DND-41 (cell line): ENCODE measurements around the gene LRRC15.

Experiments used
- EZH2 ChIP-seq: IDR thresholded peaks from 3 replicates; pipeline ENCODE4 v1.6.1; 2012; ENCODE audit warnings: borderline replicate concordance, low read depth, mild to moderate bottlenecking, moderate library complexity, low read length, inconsistent platforms; ENCODE audit not compliant: severe bottlenecking
- TF ChIP-seq, protein P1 (sequence below): IDR thresholded peaks from 2 replicates; pipeline ENCODE4 v1.5.1; 2012; ENCODE audit warnings: borderline replicate concordance, low read length, moderate library complexity, mild to moderate bottlenecking; ENCODE audit not compliant: poor library complexity, severe bottlenecking; ENCODE audit errors: extremely low read depth

DNA sequence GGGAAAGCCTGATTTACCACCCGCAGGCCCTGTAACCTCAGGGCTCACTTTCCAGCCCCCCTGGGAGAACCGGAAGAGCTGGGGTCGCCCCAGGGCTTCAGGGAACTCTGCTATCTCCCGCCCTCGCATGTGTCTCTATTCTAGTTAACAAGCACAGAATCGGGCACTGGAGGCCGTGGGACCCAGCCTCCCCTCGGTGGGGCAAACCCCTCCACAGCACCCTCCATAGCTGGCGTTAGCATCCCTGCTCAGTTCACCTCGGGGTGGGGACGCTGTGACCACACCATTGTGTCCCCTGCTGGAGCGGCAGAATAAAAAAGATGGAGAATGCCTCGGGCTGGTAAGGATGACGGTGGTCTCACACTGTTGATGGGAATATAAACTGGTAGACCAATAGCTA lies 3.5 kb upstream of the LRRC15 start:
- TF ChIP-seq, protein P1, sequence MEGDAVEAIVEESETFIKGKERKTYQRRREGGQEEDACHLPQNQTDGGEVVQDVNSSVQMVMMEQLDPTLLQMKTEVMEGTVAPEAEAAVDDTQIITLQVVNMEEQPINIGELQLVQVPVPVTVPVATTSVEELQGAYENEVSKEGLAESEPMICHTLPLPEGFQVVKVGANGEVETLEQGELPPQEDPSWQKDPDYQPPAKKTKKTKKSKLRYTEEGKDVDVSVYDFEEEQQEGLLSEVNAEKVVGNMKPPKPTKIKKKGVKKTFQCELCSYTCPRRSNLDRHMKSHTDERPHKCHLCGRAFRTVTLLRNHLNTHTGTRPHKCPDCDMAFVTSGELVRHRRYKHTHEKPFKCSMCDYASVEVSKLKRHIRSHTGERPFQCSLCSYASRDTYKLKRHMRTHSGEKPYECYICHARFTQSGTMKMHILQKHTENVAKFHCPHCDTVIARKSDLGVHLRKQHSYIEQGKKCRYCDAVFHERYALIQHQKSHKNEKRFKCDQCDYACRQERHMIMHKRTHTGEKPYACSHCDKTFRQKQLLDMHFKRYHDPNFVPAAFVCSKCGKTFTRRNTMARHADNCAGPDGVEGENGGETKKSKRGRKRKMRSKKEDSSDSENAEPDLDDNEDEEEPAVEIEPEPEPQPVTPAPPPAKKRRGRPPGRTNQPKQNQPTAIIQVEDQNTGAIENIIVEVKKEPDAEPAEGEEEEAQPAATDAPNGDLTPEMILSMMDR: no peak
- no peak for TF ChIP-seq EZH2
